GM19035 (cell line): Measurements from ENCODE around the gene USH1C.

Experiments used
- ATAC-seq: cut with Tn5 transposase; IDR thresholded peaks from one replicate; pipeline ENCODE4 v1.9.1; 2021; ENCODE audit not compliant: unreplicated experiment

Gene USH1C

GRCh38 chr11:17528906-17529843 is 15.0 kb downstream of the USH1C start:
- ATAC-seq = no peak

- ATAC-seq = peak; percentile 84
Observed at GRCh38 chr11:17528181-17528691, 16.0 kb downstream of the USH1C start.

GRCh38 chr11:17527628-17527995 is 16.6 kb downstream of the USH1C start:
- no peak for ATAC-seq

GRCh38 chr11:17526931-17527627 is 17.1 kb downstream of the USH1C start:
- ATAC-seq = no peak

GRCh38 chr11:17526326-17526725 is 17.9 kb downstream of the USH1C start:
- ATAC-seq = no peak

GRCh38 chr11:17525570-17525969 is 18.6 kb downstream of the USH1C start:
- no peak for ATAC-seq

GRCh38 chr11:17524221-17524620 is 20.0 kb downstream of the USH1C start:
- no peak for ATAC-seq

- ATAC-seq = no peak
Observed at GRCh38 chr11:17522655-17523054, 21.6 kb downstream of the USH1C start.

GRCh38 chr11:17521106-17521900 is 22.9 kb downstream of the USH1C start:
- ATAC-seq = no peak

- no peak for ATAC-seq
Observed at GRCh38 chr11:17519061-17519885, 24.9 kb downstream of the USH1C start.

- no peak for ATAC-seq
Observed at GRCh38 chr11:17518366-17518765, 25.9 kb downstream of the USH1C start.

- ATAC-seq = no peak
Observed at GRCh38 chr11:17517186-17517585, 27.0 kb downstream of the USH1C start.

- no peak for ATAC-seq
Observed at GRCh38 chr11:17516551-17517150, 27.6 kb downstream of the USH1C start.

- no peak for ATAC-seq
Observed at GRCh38 chr11:17515443-17516176, 28.6 kb downstream of the USH1C start.

GRCh38 chr11:17514476-17514875 is 29.7 kb downstream of the USH1C start:
- ATAC-seq = no peak

- ATAC-seq = no peak
Observed at GRCh38 chr11:17513853-17514252, 30.4 kb downstream of the USH1C start.

- no peak for ATAC-seq
Observed at GRCh38 chr11:17512101-17512500, 32.1 kb downstream of the USH1C start.

- ATAC-seq = no peak
Observed at GRCh38 chr11:17511571-17511970, 32.6 kb downstream of the USH1C start.

GRCh38 chr11:17510507-17511206 is 33.6 kb downstream of the USH1C start:
- ATAC-seq = no peak
